Muscle of leg (tissue), 11 donors: ENCODE data around the gene NOS1AP. TPM values are rescaled to one million over a fixed set of nuclear protein-coding genes. Genes with fewer than 3 reads are reported as not detected.

ENCODE experiments used
- DNase-seq: peaks from one replicate; pipeline ENCODE4 v3.0.0; 2013
- H3K27ac ChIP-seq: one replicate; pipeline ENCODE4 v1.5.1; 2013; ENCODE audit warnings: mild to moderate bottlenecking, low read length, control low read depth
- H3K27me3 ChIP-seq: one replicate; pipeline ENCODE4 v1.6.1; 2013; ENCODE audit warnings: low read length; ENCODE audit not compliant: control insufficient read depth, insufficient read depth
- H3K36me3 ChIP-seq: one replicate; pipeline ENCODE4 v1.6.1; 2013; ENCODE audit warnings: low read length; ENCODE audit not compliant: control insufficient read depth, insufficient read depth
- H3K4me1 ChIP-seq: one replicate; pipeline ENCODE4 v1.6.1; 2013; ENCODE audit warnings: low read length; ENCODE audit not compliant: control insufficient read depth, insufficient read depth
- H3K4me3 ChIP-seq: one replicate; pipeline ENCODE4 v1.5.1; 2013; ENCODE audit warnings: low read length, control low read depth
- H3K9me3 ChIP-seq: replicated peaks from 2 replicates; pipeline ENCODE4 v1.6.1; 2013; ENCODE audit warnings: low read depth, low read length; ENCODE audit not compliant: control insufficient read depth
- WGBS: methylation state at CpG from one replicate; pipeline ENCODE4 v1.1.5; 2013; ENCODE audit warnings: missing lambda C conversion rate; ENCODE audit not compliant: insufficient coverage; 5-methylcytosine and 5-hydroxymethylcytosine counted together
- polyA plus RNA-seq, 8 donors: library from polyadenylated mRNA; unstranded; fragments of 120-200 nt; gene quantifications; one replicate each; pipeline versions ENCODE4 v1.2.1 to v1.2.3, GENCODE V29; 2013; ENCODE audit warnings: inconsistent platforms in 1 of 8, low replicate concordance in 1 of 8; ENCODE audit not compliant: insufficient read length in 8 of 8, insufficient read depth in 1 of 8
- total RNA-seq: library from RNA; stranded (reverse); fragments of 120-200 nt; gene quantifications from one replicate; pipeline ENCODE4 v1.2.4, GENCODE V29; 2013

Gene NOS1AP
- total and polyA plus RNA-seq, 9 donors: 0.40 to 1.8 (median 0.88) TPM

DNA sequence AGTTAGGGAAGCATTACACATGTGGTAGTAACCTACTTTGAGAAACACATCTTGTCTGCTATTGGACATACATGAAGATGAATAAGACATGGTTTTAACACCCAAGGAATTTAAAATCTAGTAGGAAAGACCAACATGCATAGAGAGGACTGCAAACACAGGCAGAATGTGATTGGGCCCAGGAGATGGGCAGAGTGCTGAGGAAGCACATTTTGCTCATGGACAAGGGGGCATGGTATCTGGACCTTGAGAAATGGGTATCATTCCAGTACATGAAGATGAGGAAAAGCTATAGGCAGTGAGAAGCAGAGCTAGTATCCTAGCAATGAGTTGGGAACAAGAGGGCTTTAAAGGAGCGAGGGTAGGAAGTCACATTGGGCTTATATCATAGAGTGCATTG, 164.4 kb downstream of the NOS1AP start:
- no peaks in the 10 kb centered on the region for H3K36me3 ChIP-seq
- peaks cover 12% of the 10 kb centered on the region for H3K4me1 ChIP-seq
- H3K27me3 ChIP-seq: peaks cover 2% of the 10 kb centered on the region
- DNase-seq: no peak
- no peaks in the 10 kb centered on the region for H3K9me3 ChIP-seq
- no peak overlapping the region for H3K4me3 ChIP-seq
- WGBS: 80% methylated on average over 1 of the region's 1 CpG
- H3K27ac ChIP-seq: no peak overlapping the region

DNA sequence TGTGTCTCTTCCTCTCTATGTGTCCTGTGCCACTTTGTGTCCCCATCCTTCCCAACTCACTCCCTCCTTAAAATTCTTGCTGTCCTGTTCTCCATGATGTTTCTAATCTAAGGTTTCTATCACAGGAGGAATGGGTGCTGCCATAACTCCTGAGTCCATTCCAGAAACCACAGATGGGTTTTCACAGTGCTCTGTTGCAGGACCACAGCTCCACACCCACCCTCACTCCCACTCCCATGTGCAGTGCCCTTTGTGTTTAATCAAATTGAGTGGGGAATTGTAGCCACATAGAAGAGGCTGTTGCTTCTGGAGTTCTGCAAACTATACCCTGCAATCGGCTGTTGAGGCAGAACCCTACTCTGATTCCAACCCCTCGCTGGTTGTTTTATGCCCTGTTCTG, 165.1 kb downstream of the NOS1AP start:
- no peak overlapping the region for H3K4me3 ChIP-seq
- no peaks in the 10 kb centered on the region for H3K36me3 ChIP-seq
- 73% methylated on average over 2 of the region's 2 CpGs for WGBS
- DNase-seq: no peak
- no peak overlapping the region for H3K27ac ChIP-seq
- H3K9me3 ChIP-seq: no peaks in the 10 kb centered on the region
- H3K4me1 ChIP-seq: peaks cover 12% of the 10 kb centered on the region
- peaks cover 2% of the 10 kb centered on the region for H3K27me3 ChIP-seq

GRCh38 chr1:162235241-162235800, 165.8 kb downstream of the NOS1AP start:
- H3K4me1 ChIP-seq: peaks cover 12% of the 10 kb centered on the region
- H3K9me3 ChIP-seq: no peaks in the 10 kb centered on the region
- H3K27me3 ChIP-seq: peaks cover 2% of the 10 kb centered on the region
- WGBS: 47% methylated on average over 6 of the region's 7 CpGs
- H3K4me3 ChIP-seq: no peak overlapping the region
- no peaks in the 10 kb centered on the region for H3K36me3 ChIP-seq
- no peak overlapping the region for H3K27ac ChIP-seq
- no peak for DNase-seq

- WGBS: 53% methylated on average over 3 of the region's 3 CpGs
- Histone ChIP-seq H3K9me3 (no peaks in the 10 kb centered on the region), H3K27me3 (peaks cover 2% of the 10 kb centered on the region), H3K27ac (no peak overlapping the region), H3K36me3 (no peaks in the 10 kb centered on the region), H3K4me1 (peaks cover 12% of the 10 kb centered on the region), H3K4me3 (no peak overlapping the region)
- DNase-seq: peak; percentile 6
Observed at GRCh38 chr1:162236201-162236600, 166.7 kb downstream of the NOS1AP start.

DNA sequence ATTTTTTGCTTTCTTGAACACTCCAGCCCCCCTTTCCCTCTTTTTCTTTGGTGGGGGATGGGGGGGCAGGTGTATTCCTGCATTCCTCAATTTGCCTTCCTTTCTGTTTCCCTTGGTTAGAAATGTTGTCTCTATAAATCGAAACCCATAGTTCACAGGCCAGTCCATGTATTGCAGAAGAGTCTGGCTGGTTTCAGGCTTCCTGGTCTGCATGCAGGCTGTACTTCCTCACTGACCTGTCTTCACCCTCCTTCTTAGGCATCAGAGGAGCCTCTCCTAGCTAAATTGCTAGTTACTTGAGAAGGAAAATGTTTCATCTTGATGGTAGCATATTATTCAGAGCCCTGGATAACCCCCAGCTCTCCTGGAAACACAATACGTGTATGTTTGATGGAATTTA, 167.1 kb downstream of the NOS1AP start:
- Histone ChIP-seq H3K27me3 (peaks cover 2% of the 10 kb centered on the region), H3K4me3 (no peak overlapping the region), H3K27ac (no peak overlapping the region), H3K36me3 (no peaks in the 10 kb centered on the region), H3K9me3 (no peaks in the 10 kb centered on the region), H3K4me1 (peaks cover 12% of the 10 kb centered on the region)
- DNase-seq: no peak
- no CpG with 5 or more reads among the region's 2 CpGs for WGBS

DNA sequence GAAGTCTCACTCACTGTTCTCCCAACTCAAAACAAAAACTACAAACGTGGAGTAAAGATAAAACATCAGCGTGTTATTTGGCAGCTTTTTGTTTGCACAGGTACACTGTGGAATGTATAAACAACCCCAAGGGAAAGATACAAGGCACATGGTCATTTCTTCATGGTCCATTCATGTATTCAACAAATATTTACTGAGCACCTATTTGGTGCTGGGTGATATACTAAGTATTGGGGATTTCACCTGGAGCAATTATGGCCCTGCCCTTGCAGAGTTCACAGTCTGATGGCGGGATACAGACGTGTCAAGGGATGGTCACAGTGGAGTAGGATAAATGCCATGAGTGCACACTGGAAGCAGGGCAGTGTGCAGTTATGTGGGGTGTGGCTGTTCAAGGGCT, 171.1 kb downstream of the NOS1AP start:
- no peak for DNase-seq
- no peak overlapping the region for H3K4me3 ChIP-seq
- H3K4me1 ChIP-seq: peaks cover 9% of the 10 kb centered on the region
- no peak overlapping the region for H3K27ac ChIP-seq
- H3K36me3 ChIP-seq: no peaks in the 10 kb centered on the region
- no peaks in the 10 kb centered on the region for H3K27me3 ChIP-seq
- WGBS: 70% methylated on average over 2 of the region's 4 CpGs
- H3K9me3 ChIP-seq: no peaks in the 10 kb centered on the region

DNA sequence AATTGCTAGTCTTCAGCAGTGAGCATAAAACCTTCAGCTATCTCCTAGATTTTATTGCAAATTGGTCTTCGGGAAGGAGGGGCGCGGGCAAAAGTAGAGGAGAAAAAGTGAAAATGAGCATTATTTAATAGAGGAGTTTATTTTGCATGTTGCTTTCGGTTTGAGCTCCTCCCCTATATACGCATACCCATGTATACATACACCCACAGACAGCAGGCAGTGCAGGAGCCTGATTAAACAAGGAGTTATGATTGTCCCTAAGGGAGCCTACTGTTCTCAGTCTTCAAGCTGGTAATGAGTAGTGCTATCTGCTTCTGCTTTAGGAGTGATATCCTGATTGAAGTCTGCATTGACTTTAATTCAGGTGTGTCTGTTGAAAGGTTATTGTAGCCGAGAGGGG, 173.3 kb downstream of the NOS1AP start:
- no peaks in the 10 kb centered on the region for H3K9me3 ChIP-seq
- no peaks in the 10 kb centered on the region for H3K36me3 ChIP-seq
- WGBS: 75% methylated on average over 1 of the region's 6 CpGs
- H3K27ac ChIP-seq: no peak overlapping the region
- H3K4me3 ChIP-seq: no peak overlapping the region
- no peaks in the 10 kb centered on the region for H3K4me1 ChIP-seq
- no peaks in the 10 kb centered on the region for H3K27me3 ChIP-seq
- no peak for DNase-seq

GRCh38 chr1:162248854-162249535, 179.5 kb downstream of the NOS1AP start:
- Histone ChIP-seq H3K27ac (no peak overlapping the region), H3K9me3 (no peaks in the 10 kb centered on the region), H3K27me3 (no peaks in the 10 kb centered on the region), H3K4me1 (no peaks in the 10 kb centered on the region), H3K36me3 (no peaks in the 10 kb centered on the region), H3K4me3 (no peak overlapping the region)
- no CpG with 5 or more reads among the region's 3 CpGs for WGBS
- no peak for DNase-seq

DNA sequence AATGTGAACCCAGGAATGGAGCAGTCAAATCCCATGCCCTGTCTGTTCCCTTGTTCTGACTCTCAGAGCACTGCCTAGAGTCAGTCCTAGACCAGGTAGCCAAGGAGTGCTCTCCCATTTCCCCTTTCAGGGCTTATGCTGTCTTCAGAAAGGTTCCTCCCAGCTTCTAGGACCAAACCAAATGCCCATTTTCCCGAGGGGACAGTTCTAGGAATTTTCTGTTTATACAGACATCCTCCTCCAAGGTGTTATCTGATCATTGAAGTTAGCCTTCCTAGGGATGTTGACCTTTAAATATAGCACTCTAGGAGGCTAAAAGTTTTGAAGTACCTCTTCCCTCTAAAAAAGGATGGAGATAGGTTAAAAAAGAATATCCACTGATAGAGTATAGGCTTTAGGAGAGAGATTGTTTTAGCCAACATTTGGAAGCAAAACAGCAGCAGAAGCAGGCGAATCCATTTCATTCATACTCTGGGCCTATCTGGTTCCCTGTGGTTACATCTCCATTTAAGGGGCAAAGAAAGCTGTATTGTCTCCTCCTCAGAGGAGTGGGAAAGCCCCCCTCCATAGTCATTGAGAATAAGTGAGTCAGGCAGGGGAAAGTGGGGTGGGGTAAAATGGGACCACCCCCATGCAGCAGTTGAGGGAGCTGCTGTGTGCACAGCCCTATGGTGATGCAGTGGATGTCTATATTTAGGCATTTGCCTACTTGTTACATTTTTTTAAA, 180.7 kb downstream of the NOS1AP start:
- no peaks in the 10 kb centered on the region for H3K36me3 ChIP-seq
- no peak for DNase-seq
- WGBS: no CpG with 5 or more reads among the region's 2 CpGs
- no peaks in the 10 kb centered on the region for H3K27me3 ChIP-seq
- no peak overlapping the region for H3K27ac ChIP-seq
- H3K4me1 ChIP-seq: no peaks in the 10 kb centered on the region
- no peak overlapping the region for H3K4me3 ChIP-seq
- no peaks in the 10 kb centered on the region for H3K9me3 ChIP-seq

DNA sequence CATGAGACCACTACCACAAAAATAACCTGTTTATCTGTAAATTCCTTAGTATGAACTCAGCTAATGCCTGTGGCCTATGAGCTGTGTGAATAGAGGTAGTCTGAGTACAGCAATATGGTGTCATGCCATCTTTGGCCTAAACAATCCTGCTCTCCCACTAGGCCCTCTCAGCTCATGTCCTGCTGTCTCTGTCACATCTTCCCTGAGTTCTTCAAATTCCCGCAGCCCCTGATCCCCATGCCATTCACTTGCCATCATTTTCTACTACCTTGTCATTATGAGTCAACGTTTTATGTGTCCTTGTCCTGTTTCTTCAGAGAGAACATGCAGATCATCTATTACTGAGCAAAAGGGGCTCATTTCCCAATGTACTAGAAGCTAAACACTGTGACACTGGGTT, 181.6 kb downstream of the NOS1AP start:
- H3K9me3 ChIP-seq: no peaks in the 10 kb centered on the region
- no peak for DNase-seq
- WGBS: 100% methylated on average over 1 of the region's 2 CpGs
- H3K4me3 ChIP-seq: no peak overlapping the region
- H3K27me3 ChIP-seq: no peaks in the 10 kb centered on the region
- H3K27ac ChIP-seq: no peak overlapping the region
- H3K36me3 ChIP-seq: no peaks in the 10 kb centered on the region
- no peaks in the 10 kb centered on the region for H3K4me1 ChIP-seq
